Activated CD8-positive, alpha-beta memory T cell treated with anti-CD3 and anti-CD28 coated beads, Interleukin-2, amount 10 ng/mL, durations not matched to agents 7 days and 5 days (primary cell): ENCODE data around the gene LIFR. TPM values are rescaled to one million over a fixed set of nuclear protein-coding genes. Genes with fewer than 3 reads are reported as not detected.

Source experiments
- ATAC-seq: fragments of 150-1000 bp; cut with Tn5 transposase; one replicate; pipeline ENCODE4 v1.10.0; 2021; ENCODE audit warnings: moderate library complexity
- CTCF ChIA-PET: fragments of 350-600 bp; sonication (Branson Sonifier 250); formaldehyde crosslinking; loops from one replicate; lab custom pipeline; 2021; ENCODE audit warnings: antibody characterized with exemption; lab: Charles Lee
- DNase-seq: peaks from one replicate; pipeline ENCODE4 v3.0.0-alpha.2; 2020
- H3K27ac Mint-ChIP-seq: one replicate; pipeline ENCODE4 v1.8.0; 2021; ENCODE audit warnings: mild to moderate bottlenecking, mixed read lengths
- H3K27me3 Mint-ChIP-seq: one replicate; pipeline ENCODE4 v1.8.0; 2021; ENCODE audit warnings: mixed read lengths
- H3K36me3 Mint-ChIP-seq: one replicate; pipeline ENCODE4 v1.8.0; 2021; ENCODE audit warnings: mild to moderate bottlenecking, mixed read lengths
- H3K4me1 Mint-ChIP-seq: one replicate; pipeline ENCODE4 v1.8.0; 2021; ENCODE audit warnings: mixed read lengths
- H3K4me3 Mint-ChIP-seq: one replicate; pipeline ENCODE4 v1.8.0; 2021; ENCODE audit warnings: mild to moderate bottlenecking, moderate library complexity, mixed read lengths
- H3K9me3 Mint-ChIP-seq: one replicate; pipeline ENCODE4 v1.8.0; 2022; ENCODE audit warnings: low read depth, mixed read lengths
- total RNA-seq, 2 experiments: library from RNA; stranded (reverse); gene quantifications; one replicate each; pipeline ENCODE4 v1.2.3, GENCODE V29; 2021

LIFR gene
- total RNA-seq, 2 experiments from 2014 or later: not detected

GRCh38 chr5:38509185-38509584 lies 47.3 kb downstream of the LIFR start:
- H3K4me1 Mint-ChIP-seq: no peaks in the 10 kb centered on the region
- no peak overlapping the region for H3K27ac Mint-ChIP-seq
- H3K36me3 Mint-ChIP-seq: no peaks in the 10 kb centered on the region
- peaks cover 43% of the 10 kb centered on the region for H3K27me3 Mint-ChIP-seq
- no peak overlapping the region for H3K4me3 Mint-ChIP-seq
- CTCF ChIA-PET: interaction anchor here (1.1 kb wide), 1 partner anchor 67 kb away, joined by 3 read pairs; no protein-coding TSS in a partner anchor
- DNase-seq: no peak
- no peaks in the 10 kb centered on the region for H3K9me3 Mint-ChIP-seq
- ATAC-seq: no peak

- no peak overlapping the region for H3K4me3 Mint-ChIP-seq
Observed at GRCh38 chr5:38506302-38506701, 50.1 kb downstream of the LIFR start.

GRCh38 chr5:38500573-38501260 lies 55.7 kb downstream of the LIFR start:
- H3K36me3 Mint-ChIP-seq: no peaks in the 10 kb centered on the region
- CTCF ChIA-PET: no interaction called here
- no peak overlapping the region for H3K27ac Mint-ChIP-seq
- no peaks in the 10 kb centered on the region for H3K4me1 Mint-ChIP-seq
- H3K4me3 Mint-ChIP-seq: no peak overlapping the region
- DNase-seq (no peak), ATAC-seq (no peak)
- peaks cover 18% of the 10 kb centered on the region for H3K27me3 Mint-ChIP-seq
- no peaks in the 10 kb centered on the region for H3K9me3 Mint-ChIP-seq

More at GRCh38 chr5:38506302-38506701, 50.1 kb downstream of the LIFR start:
- Mint-ChIP-seq H3K9me3 (no peaks in the 10 kb centered on the region), H3K4me1 (no peaks in the 10 kb centered on the region), H3K27ac (no peak overlapping the region), H3K36me3 (no peaks in the 10 kb centered on the region), H3K27me3 (peaks cover 25% of the 10 kb centered on the region)
- ATAC-seq: no peak
- CTCF ChIA-PET: interaction anchor here (0.7 kb wide), 1 partner anchor 11 kb away, joined by 3 read pairs; no protein-coding TSS in a partner anchor
- DNase-seq: no peak

GRCh38 chr5:38497946-38498345 lies 58.5 kb downstream of the LIFR start:
- DNase-seq (no peak), ATAC-seq (no peak)
- Mint-ChIP-seq H3K27ac (no peak overlapping the region), H3K9me3 (no peaks in the 10 kb centered on the region), H3K36me3 (no peaks in the 10 kb centered on the region), H3K27me3 (peaks cover 17% of the 10 kb centered on the region), H3K4me3 (no peak overlapping the region), H3K4me1 (no peaks in the 10 kb centered on the region)
- CTCF ChIA-PET: no interaction called here

- no peaks in the 10 kb centered on the region for H3K36me3 Mint-ChIP-seq
- CTCF ChIA-PET: interaction anchor here (1.0 kb wide), 2 partner anchors 12 to 61 kb away, joined by 3 read pairs; no protein-coding TSS in a partner anchor
- H3K9me3 Mint-ChIP-seq: no peaks in the 10 kb centered on the region
- DNase-seq (no peak), ATAC-seq (no peak)
- H3K27me3 Mint-ChIP-seq: peaks cover 30% of the 10 kb centered on the region
- H3K4me3 Mint-ChIP-seq: no peak overlapping the region
- H3K27ac Mint-ChIP-seq: no peak overlapping the region
- H3K4me1 Mint-ChIP-seq: no peaks in the 10 kb centered on the region
Observed at GRCh38 chr5:38494763-38495162, 61.7 kb downstream of the LIFR start.

- H3K27me3 Mint-ChIP-seq: peaks cover 30% of the 10 kb centered on the region
- CTCF ChIA-PET: no interaction called here
- H3K4me1 Mint-ChIP-seq: no peaks in the 10 kb centered on the region
- H3K36me3 Mint-ChIP-seq: no peaks in the 10 kb centered on the region
- ATAC-seq (no peak), DNase-seq (no peak)
- no peak overlapping the region for H3K27ac Mint-ChIP-seq
- no peak overlapping the region for H3K4me3 Mint-ChIP-seq
- no peaks in the 10 kb centered on the region for H3K9me3 Mint-ChIP-seq
Observed at GRCh38 chr5:38494175-38494574, 62.3 kb downstream of the LIFR start.

GRCh38 chr5:38483805-38484398 lies 72.5 kb downstream of the LIFR start:
- H3K27ac Mint-ChIP-seq: no peak overlapping the region
- no peaks in the 10 kb centered on the region for H3K36me3 Mint-ChIP-seq
- H3K4me1 Mint-ChIP-seq: no peaks in the 10 kb centered on the region
- no peak overlapping the region for H3K4me3 Mint-ChIP-seq
- DNase-seq (no peak), ATAC-seq (no peak)
- no peaks in the 10 kb centered on the region for H3K9me3 Mint-ChIP-seq
- CTCF ChIA-PET: interaction anchor here (1.1 kb wide), 1 partner anchor 42 kb away, joined by 4 read pairs; no protein-coding TSS in a partner anchor
- peaks cover 48% of the 10 kb centered on the region for H3K27me3 Mint-ChIP-seq

GRCh38 chr5:38479315-38479904 lies 77.0 kb downstream of the LIFR start:
- no peak for ATAC-seq
- H3K27me3 Mint-ChIP-seq: peaks cover 58% of the 10 kb centered on the region

GRCh38 chr5:38478878-38479277 lies 77.6 kb downstream of the LIFR start:
- Mint-ChIP-seq H3K4me3 (no peak overlapping the region), H3K27me3 (peaks cover 62% of the 10 kb centered on the region), H3K4me1 (no peaks in the 10 kb centered on the region), H3K27ac (no peak overlapping the region), H3K9me3 (no peaks in the 10 kb centered on the region), H3K36me3 (no peaks in the 10 kb centered on the region)
- ATAC-seq (no peak), DNase-seq (no peak)
- CTCF ChIA-PET: interaction anchor here (1.0 to 1.4 kb wide), 2 partner anchors 38 to 42 kb away, joined by 3 to 4 read pairs; no protein-coding TSS in a partner anchor

More at GRCh38 chr5:38479315-38479904, 77.0 kb downstream of the LIFR start:
- DNase-seq: no peak
- Mint-ChIP-seq H3K36me3 (no peaks in the 10 kb centered on the region), H3K4me3 (no peak overlapping the region), H3K9me3 (no peaks in the 10 kb centered on the region), H3K27ac (no peak overlapping the region), H3K4me1 (no peaks in the 10 kb centered on the region)
- CTCF ChIA-PET: interaction anchor here (0.9 to 1.4 kb wide), 3 partner anchors 24 to 43 kb away, joined by 3 to 4 read pairs (median 3); no protein-coding TSS in a partner anchor

- Mint-ChIP-seq H3K4me1 (no peaks in the 10 kb centered on the region), H3K27me3 (peaks cover 67% of the 10 kb centered on the region), H3K36me3 (no peaks in the 10 kb centered on the region), H3K4me3 (no peak overlapping the region), H3K27ac (no peak overlapping the region), H3K9me3 (no peaks in the 10 kb centered on the region)
- CTCF ChIA-PET: interaction anchor here (1.4 to 1.7 kb wide), 2 partner anchors 36 to 37 kb away, joined by 4 to 6 read pairs; no protein-coding TSS in a partner anchor
- DNase-seq (no peak), ATAC-seq (no peak)
Observed at GRCh38 chr5:38478166-38478565, 78.3 kb downstream of the LIFR start.

GRCh38 chr5:38473008-38473407 lies 83.4 kb downstream of the LIFR start:
- no peaks in the 10 kb centered on the region for H3K36me3 Mint-ChIP-seq
- H3K4me1 Mint-ChIP-seq: no peaks in the 10 kb centered on the region
- DNase-seq (no peak), ATAC-seq (no peak)
- peaks cover 62% of the 10 kb centered on the region for H3K27me3 Mint-ChIP-seq
- H3K9me3 Mint-ChIP-seq: no peaks in the 10 kb centered on the region
- H3K27ac Mint-ChIP-seq: no peak overlapping the region
- CTCF ChIA-PET: interaction anchor here (1.4 kb wide), 1 partner anchor 31 kb away, joined by 4 read pairs; no protein-coding TSS in a partner anchor
- H3K4me3 Mint-ChIP-seq: no peak overlapping the region

- Mint-ChIP-seq H3K36me3 (no peaks in the 10 kb centered on the region), H3K4me3 (no peak overlapping the region), H3K4me1 (no peaks in the 10 kb centered on the region), H3K27ac (no peak overlapping the region), H3K27me3 (peaks cover 62% of the 10 kb centered on the region), H3K9me3 (no peaks in the 10 kb centered on the region)
- DNase-seq (no peak), ATAC-seq (no peak)
- CTCF ChIA-PET: no interaction called here
Observed at GRCh38 chr5:38472541-38472940, 83.9 kb downstream of the LIFR start.

- Mint-ChIP-seq H3K27me3 (peaks cover 55% of the 10 kb centered on the region), H3K4me3 (no peak overlapping the region), H3K4me1 (no peaks in the 10 kb centered on the region), H3K36me3 (no peaks in the 10 kb centered on the region), H3K9me3 (no peaks in the 10 kb centered on the region), H3K27ac (no peak overlapping the region)
- CTCF ChIA-PET: no interaction called here
- ATAC-seq (no peak), DNase-seq (no peak)
Observed at GRCh38 chr5:38471709-38472108, 84.7 kb downstream of the LIFR start.
